ENCODE results near the gene SERPINE3. TPM values are rescaled to one million over a fixed set of nuclear protein-coding genes. Genes with fewer than 3 reads are reported as not detected.

SERPINE3 gene
- not detected for polyA plus RNA-seq (2012; ENCODE audit: low read depth, missing spikeins)

- TF ChIP-seq TAF1 (IDR thresholded peaks at IDR 0.05; ENCODE audit: low read depth, low read length) = no peak
- TF ChIP-seq SPI1 (IDR thresholded peaks at IDR 0.05; ENCODE audit: low read depth, low read length) = no peak
- no peak for TF ChIP-seq POLR2AphosphoS5 (IDR thresholded peaks at IDR 0.05; ENCODE audit: low read depth, low read length)
- TF ChIP-seq PAX5 (IDR thresholded peaks at IDR 0.05; ENCODE audit: insufficient read depth, low read length, severe bottlenecking) = no peak
- no peak for TF ChIP-seq POU2F2 (IDR thresholded peaks at IDR 0.05; ENCODE audit: low read depth, low read length)
- no peak for TF ChIP-seq POLR2A (IDR thresholded peaks at IDR 0.05; ENCODE audit: low read depth, low read length)
- FAIRE-seq = no peak
Measured at GRCh38 chr13:51339354-51339753, at the start of gene SERPINE3. TSS of gene SERPINE3 (plus strand) at chr13:51339691. CDS start at chr13:51341092, 1,401 bp downstream.

GRCh38 chr13:51291341-51291740, 48.1 kb upstream of the SERPINE3 start:
- no peak for TF ChIP-seq TAF1 (IDR thresholded peaks at IDR 0.05; ENCODE audit: low read depth, low read length)
- TF ChIP-seq SPI1 (IDR thresholded peaks at IDR 0.05; ENCODE audit: low read depth, low read length) = no peak
- TF ChIP-seq POLR2AphosphoS5 (IDR thresholded peaks at IDR 0.05; ENCODE audit: low read depth, low read length) = no peak
- no peak for TF ChIP-seq POU2F2 (IDR thresholded peaks at IDR 0.05; ENCODE audit: low read depth, low read length)
- no peak for TF ChIP-seq PAX5 (IDR thresholded peaks at IDR 0.05; ENCODE audit: insufficient read depth, low read length, severe bottlenecking)
- TF ChIP-seq POLR2A (IDR thresholded peaks at IDR 0.05; ENCODE audit: low read depth, low read length) = no peak
- FAIRE-seq (no peak), DNase-seq (ENCODE audit: insufficient read length, low spot score) (no peak)

More at GRCh38 chr13:51339354-51339753, at the start of gene SERPINE3:
- no peak for DNase-seq (ENCODE audit: insufficient read length, low spot score)

- no peak for FAIRE-seq
Measured at GRCh38 chr13:51292000-51292565, 47.4 kb upstream of the SERPINE3 start.

DNA sequence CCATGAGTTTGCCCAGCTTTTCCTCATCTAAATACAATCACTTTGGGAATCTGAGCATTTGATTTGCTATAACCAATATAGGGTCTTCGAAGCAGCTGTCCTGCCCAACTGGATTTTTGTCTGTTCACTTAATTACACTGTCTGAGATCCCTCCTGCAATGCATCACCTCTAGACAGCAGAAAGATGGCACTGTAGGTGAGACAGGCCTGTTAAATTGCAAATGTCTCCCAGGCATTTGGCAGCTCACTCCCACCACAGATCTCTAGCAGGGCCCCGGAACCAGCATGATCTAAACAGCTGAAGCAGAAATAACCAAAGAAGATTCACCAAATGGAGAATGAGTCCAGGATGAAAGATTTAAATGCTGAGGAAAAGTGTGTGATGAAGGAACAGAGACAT, 41.9 kb upstream of the SERPINE3 start:
- no peak for TF ChIP-seq POLR2AphosphoS5 (IDR thresholded peaks at IDR 0.05; ENCODE audit: low read depth, low read length)
- TF ChIP-seq TAF1 (IDR thresholded peaks at IDR 0.05; ENCODE audit: low read depth, low read length) = no peak
- no peak for TF ChIP-seq POU2F2 (IDR thresholded peaks at IDR 0.05; ENCODE audit: low read depth, low read length)
- TF ChIP-seq POLR2A (IDR thresholded peaks at IDR 0.05; ENCODE audit: low read depth, low read length) = no peak
- no peak for TF ChIP-seq SPI1 (IDR thresholded peaks at IDR 0.05; ENCODE audit: low read depth, low read length)
- TF ChIP-seq PAX5 (IDR thresholded peaks at IDR 0.05; ENCODE audit: insufficient read depth, low read length, severe bottlenecking) = no peak
- FAIRE-seq (no peak), DNase-seq (ENCODE audit: insufficient read length, low spot score) (no peak)

More at GRCh38 chr13:51292000-51292565, 47.4 kb upstream of the SERPINE3 start:
- DNase-seq (ENCODE audit: insufficient read length, low spot score) = no peak
- TF ChIP-seq POLR2A (IDR thresholded peaks at IDR 0.05; ENCODE audit: low read depth, low read length) = no peak
- no peak for TF ChIP-seq POLR2AphosphoS5 (IDR thresholded peaks at IDR 0.05; ENCODE audit: low read depth, low read length)
- TF ChIP-seq POU2F2 (IDR thresholded peaks at IDR 0.05; ENCODE audit: low read depth, low read length) = no peak
- no peak for TF ChIP-seq PAX5 (IDR thresholded peaks at IDR 0.05; ENCODE audit: insufficient read depth, low read length, severe bottlenecking)
- TF ChIP-seq SPI1 (IDR thresholded peaks at IDR 0.05; ENCODE audit: low read depth, low read length) = no peak
- TF ChIP-seq TAF1 (IDR thresholded peaks at IDR 0.05; ENCODE audit: low read depth, low read length) = no peak

DNA sequence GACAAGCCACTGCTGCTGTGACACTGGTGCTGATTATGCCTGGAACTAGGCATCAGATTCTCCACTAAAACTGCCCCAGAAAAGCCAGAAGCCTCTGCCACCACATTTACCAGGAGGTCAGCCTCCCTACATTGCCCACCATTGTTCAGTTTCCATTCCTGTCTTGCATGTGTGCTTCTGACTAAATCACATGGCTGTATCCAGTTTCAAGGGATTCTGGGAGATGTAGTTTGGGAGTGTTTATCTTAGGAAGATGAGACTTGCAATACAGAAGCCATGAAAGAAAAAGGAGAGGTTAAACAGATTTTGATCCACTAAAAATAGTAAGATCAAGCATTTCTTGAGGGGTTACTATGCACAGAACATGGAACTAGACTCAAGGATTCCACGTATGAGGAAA, 40.7 kb upstream of the SERPINE3 start:
- TF ChIP-seq POLR2A (IDR thresholded peaks at IDR 0.05; ENCODE audit: low read depth, low read length) = no peak
- no peak for TF ChIP-seq TAF1 (IDR thresholded peaks at IDR 0.05; ENCODE audit: low read depth, low read length)
- no peak for TF ChIP-seq SPI1 (IDR thresholded peaks at IDR 0.05; ENCODE audit: low read depth, low read length)
- TF ChIP-seq POLR2AphosphoS5 (IDR thresholded peaks at IDR 0.05; ENCODE audit: low read depth, low read length) = no peak
- TF ChIP-seq POU2F2 (IDR thresholded peaks at IDR 0.05; ENCODE audit: low read depth, low read length) = no peak
- TF ChIP-seq PAX5 (IDR thresholded peaks at IDR 0.05; ENCODE audit: insufficient read depth, low read length, severe bottlenecking) = no peak
- DNase-seq (ENCODE audit: insufficient read length, low spot score) = no peak
- FAIRE-seq = no peak

DNA sequence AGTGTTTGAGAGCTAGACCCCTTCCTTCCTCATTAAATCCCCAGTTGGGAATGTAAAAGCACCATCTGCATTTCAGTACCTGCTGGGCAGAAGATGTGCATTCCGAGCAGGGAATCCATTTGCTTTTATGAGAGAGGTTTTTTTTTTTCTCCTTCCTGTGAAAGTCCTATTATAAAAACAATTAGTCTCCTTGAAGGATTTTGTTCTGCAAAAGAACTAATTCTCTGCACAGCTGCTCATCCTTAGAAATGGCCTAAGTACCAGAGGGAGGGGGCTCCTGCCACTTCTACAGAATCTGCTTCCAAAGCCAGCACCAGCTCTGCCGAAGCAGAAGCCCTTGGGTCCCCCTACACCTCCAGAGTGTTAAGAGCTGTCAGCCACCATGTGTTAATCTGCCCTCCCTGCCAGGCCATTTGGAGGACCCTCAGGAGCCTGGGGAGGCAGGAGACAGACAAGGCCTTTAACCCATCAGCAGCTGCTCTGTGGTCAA, 36.4 kb upstream of the SERPINE3 start:
- TF ChIP-seq POLR2AphosphoS5 (IDR thresholded peaks at IDR 0.05; ENCODE audit: low read depth, low read length) (no peak), POLR2A (IDR thresholded peaks at IDR 0.05; ENCODE audit: low read depth, low read length) (no peak)
- no peak for DNase-seq (ENCODE audit: insufficient read length, low spot score)
- FAIRE-seq = no peak

DNA sequence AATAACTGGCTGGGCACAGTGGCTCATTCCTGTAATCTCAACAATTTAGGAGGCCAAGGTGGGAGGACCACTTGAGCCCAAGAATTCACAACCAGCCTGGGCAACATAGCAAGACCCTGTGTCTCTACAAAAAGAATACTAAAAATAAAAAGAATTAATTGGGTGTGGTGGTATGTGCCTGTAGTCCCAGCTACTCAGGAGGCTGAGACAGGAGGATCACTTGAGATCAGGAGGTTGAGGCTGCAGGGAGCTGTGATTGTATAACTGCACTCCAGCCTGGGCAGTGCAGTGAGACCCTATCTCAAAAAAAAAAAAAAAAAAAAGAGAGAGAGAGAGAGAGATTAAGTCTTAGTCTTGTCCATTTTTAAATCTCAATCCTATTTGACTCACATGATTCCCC, 35.6 kb upstream of the SERPINE3 start:
- no peak for DNase-seq (ENCODE audit: insufficient read length, low spot score)
- FAIRE-seq = no peak
- no peak for TF ChIP-seq TAF1 (IDR thresholded peaks at IDR 0.05; ENCODE audit: low read depth, low read length)
- no peak for TF ChIP-seq POLR2AphosphoS5 (IDR thresholded peaks at IDR 0.05; ENCODE audit: low read depth, low read length)
- no peak for TF ChIP-seq PAX5 (IDR thresholded peaks at IDR 0.05; ENCODE audit: insufficient read depth, low read length, severe bottlenecking)
- TF ChIP-seq POU2F2 (IDR thresholded peaks at IDR 0.05; ENCODE audit: low read depth, low read length) = no peak
- no peak for TF ChIP-seq SPI1 (IDR thresholded peaks at IDR 0.05; ENCODE audit: low read depth, low read length)
- no peak for TF ChIP-seq POLR2A (IDR thresholded peaks at IDR 0.05; ENCODE audit: low read depth, low read length)

DNA sequence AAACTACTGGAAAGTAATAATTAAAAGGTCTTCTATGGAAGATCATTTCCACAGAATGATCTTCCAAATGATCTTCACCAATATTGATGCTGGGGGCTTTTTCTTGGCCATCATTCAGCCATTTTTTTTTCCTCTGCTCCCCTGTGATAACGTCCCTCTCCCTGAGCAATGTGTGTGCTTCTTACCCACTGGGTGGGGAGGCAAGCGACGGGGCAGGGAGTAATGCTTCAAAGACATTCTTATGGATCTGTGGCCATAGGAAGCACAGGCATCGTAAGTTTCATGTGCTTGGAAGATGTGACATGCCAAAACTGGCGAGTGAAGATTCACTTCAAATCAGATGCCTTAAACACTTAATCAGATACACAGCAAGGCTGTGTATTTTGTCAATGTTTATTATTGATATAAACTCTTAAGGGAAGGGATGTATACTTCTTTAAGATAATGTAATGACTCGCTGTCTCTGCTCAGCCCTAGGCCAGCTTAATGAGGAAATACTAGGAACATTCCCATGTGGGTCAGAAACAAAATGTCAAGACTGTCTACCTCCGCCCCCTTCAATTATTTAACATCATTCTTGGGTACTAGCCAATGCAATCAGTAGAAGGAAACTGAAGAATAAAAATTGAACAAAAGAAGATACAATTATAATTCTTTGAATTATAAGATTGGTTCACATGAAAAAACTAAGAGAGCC, 34.1 kb upstream of the SERPINE3 start:
- FAIRE-seq (no peak), DNase-seq (ENCODE audit: insufficient read length, low spot score) (no peak)
- TF ChIP-seq PAX5 (IDR thresholded peaks at IDR 0.05; ENCODE audit: insufficient read depth, low read length, severe bottlenecking) (no peak), POLR2A (IDR thresholded peaks at IDR 0.05; ENCODE audit: low read depth, low read length) (no peak), POU2F2 (IDR thresholded peaks at IDR 0.05; ENCODE audit: low read depth, low read length) (no peak), SPI1 (IDR thresholded peaks at IDR 0.05; ENCODE audit: low read depth, low read length) (no peak)

DNA sequence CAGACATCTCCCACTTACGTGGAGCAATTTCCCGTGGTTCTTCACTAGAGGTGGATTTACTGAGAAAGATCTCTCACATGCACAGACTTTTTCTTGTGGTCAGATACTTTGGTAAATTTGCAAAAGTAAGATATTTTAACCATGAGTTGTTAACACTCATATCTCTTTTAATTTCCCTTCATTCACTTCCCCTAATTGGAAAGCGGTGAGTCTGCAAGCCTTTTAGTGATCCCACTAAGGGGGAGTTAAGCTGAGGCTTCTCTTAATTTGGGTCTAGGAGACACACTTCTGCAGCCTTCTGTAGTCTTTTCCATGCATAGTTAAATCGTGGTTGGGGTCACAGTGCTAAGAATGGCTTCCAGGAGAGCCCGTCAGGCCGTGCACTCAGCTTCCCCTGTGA, 30.7 kb upstream of the SERPINE3 start:
- no peak for TF ChIP-seq PAX5 (IDR thresholded peaks at IDR 0.05; ENCODE audit: insufficient read depth, low read length, severe bottlenecking)
- TF ChIP-seq SPI1 (IDR thresholded peaks at IDR 0.05; ENCODE audit: low read depth, low read length) = no peak
- TF ChIP-seq POLR2AphosphoS5 (IDR thresholded peaks at IDR 0.05; ENCODE audit: low read depth, low read length) = no peak
- no peak for TF ChIP-seq POLR2A (IDR thresholded peaks at IDR 0.05; ENCODE audit: low read depth, low read length)
- no peak for TF ChIP-seq TAF1 (IDR thresholded peaks at IDR 0.05; ENCODE audit: low read depth, low read length)
- TF ChIP-seq POU2F2 (IDR thresholded peaks at IDR 0.05; ENCODE audit: low read depth, low read length) = no peak
- no peak for FAIRE-seq
- no peak for DNase-seq (ENCODE audit: insufficient read length, low spot score)

Measured in GM12891 (cell line).